ENCODE data around the gene HK3. TPM values are rescaled to one million over a fixed set of nuclear protein-coding genes. Genes with fewer than 3 reads are reported as not detected.

Gene HK3
- total RNA-seq, 1 donor from 2014 or later, result under 0.01 TPM

DNA sequence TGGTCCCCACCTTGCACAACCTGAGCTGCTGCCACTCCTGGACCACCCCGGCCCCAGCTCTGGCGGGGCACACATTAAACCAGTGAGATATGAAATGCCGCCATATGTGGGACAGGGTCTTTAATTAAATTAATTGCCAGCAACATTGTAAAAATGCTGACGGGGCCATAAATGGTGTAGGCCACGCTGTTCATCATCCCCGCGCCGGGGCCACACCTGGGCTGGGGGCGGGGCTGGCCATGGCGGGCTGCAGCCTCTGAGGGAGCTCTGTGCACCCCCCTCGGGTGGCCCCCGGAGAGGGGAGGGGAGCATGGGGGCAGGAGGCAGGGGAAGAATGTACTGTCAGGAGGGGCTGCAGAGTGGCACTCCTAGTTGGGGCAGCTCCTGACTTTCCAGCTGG lies 47.8 kb downstream of the HK3 start:
- no peak for DNase-seq (ENCODE audit: low read depth, low spot score)

DNA sequence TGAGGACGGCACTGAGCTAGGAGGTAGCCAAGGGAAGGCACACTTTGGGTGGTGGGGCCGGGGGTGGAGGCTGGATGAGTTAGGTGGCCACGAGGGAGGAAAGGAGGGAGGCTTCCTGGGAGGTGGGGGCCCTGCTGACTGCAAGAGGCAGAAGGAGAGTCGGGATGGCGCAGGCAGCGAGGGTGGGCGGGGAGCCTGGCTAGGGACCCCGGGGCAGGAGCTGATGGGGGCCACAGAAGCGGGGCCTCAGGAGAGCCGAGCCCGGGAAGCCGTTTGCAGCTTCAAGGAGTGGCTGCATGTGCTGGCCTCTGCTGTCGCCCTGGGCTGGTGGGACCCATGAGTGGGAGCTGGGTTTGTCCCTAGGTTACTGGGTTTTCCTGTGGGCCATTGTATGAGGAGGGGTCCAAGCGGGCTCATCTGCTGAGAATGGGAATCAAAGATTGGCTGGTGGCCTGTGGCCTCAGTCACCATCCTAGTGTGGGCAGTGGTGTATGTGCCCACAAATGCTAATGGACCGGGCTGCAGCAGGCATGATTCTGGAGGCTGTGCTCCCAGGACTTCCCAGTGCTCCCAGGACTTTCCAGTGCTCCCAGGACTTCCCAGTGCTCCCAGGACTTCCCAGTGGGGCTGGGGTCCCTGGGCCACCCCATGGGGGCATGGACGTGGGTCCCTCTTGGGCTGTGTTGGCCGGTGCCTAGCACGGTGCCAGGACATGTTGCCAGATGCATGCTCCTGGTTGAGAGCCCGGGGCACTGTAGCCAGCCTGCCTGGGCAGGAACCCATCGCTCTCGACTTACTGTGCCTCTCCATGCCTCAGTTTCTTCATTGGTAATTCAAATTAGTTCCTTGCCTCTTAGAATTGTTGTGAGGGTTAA lies 48.5 kb downstream of the HK3 start:
- DNase-seq (ENCODE audit: low read depth, low spot score), result no peak

DNA sequence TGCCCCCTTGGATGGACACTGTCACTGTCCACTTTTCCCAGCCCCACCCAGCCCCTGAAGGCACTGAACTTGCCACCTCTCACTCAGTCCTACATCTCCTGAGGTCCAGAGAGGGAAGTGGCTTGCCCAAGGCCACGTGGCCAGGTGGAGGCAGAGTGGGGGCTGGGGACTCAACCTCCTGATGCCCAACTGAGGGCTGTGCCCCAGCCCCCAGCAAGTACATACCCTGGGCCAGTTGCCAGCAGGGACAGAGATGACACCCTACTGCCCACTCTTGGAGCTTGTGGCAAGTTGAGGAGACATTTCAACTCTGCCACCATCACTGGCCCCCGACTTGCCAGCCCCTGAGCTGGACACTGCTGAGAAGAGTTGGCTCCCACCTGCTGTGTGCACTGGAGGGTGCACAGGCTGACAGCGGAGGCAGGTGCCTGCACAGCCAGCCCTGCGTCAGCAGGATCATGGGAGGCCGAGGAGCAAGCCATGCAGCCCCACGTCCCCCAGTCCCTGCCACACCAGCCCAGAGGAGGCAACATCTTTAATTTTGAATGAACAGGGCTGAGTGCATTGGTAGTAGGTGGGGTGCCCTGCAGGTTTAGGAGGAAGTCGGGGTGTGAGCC lies 49.4 kb downstream of the HK3 start:
- DNase-seq (ENCODE audit: low read depth, low spot score), result no peak

DNA sequence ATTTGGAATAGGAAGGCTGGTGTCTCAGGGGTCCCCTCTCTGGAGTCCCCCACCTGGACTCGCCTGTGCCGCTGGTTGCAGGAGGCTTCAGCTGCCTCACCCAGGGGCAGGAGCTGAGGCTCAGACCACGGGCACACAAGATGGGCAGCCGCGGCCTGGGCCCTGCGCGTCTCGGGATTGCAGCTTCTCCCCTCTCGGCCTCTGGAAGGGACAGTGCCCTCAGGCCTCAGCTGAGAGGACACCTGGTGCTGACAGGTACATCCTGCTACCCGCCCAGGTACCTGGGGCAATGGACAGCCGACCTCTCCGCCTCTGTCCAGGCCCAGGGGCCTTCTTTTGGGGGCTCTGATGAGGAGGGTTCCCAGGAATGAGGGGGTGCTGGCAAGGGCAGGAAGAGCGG lies 50.5 kb downstream of the HK3 start:
- DNase-seq (ENCODE audit: low read depth, low spot score), result no peak

DNA sequence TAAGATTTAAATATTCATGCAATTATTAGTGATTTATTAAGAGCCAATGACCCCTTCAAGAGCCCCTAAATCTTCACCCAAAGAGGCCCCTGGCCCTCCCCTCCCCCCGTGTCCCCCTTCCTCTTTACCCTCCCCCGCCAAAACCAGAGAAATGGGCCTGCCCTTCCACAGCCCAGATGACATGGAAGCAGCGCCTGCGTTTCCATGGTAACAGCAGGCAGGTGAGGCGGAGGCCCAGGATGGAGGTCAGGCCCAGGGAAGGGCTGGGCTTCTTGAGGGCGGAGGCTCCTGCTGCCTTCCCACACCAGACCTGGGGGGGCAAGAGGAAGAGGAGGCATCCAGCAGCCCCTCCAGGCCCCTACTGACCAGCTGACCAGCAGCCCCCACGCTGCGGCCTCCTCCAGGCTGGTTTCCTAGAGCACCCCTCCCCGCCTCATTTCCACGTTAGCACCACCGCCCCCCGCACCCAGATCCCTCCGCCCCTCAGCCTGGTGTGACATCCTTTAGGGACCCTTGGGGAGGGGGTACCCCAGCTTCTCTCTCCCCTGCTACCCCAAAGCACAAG lies 51.3 kb downstream of the HK3 start:
- no peak for DNase-seq (ENCODE audit: low read depth, low spot score)

DNA sequence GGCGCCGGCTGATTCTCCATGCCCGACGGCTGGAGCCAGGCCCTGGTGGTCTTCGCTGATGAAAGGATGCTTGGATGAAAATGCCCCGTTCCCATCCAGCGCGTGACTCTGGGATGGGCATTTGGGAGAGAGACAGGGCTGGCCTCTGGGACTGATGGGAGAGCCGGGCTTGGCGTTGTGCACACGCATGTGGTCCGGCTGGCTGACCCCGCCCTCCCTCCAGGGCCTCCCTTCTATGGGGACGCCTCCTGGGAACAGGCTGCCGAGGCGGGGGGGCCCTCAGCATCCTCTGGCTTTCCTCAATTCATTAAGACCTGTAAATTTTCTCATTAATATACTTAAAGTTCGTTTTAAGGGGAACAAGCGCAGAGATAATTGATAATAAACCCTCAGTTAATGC lies 52.0 kb downstream of the HK3 start:
- no peak for DNase-seq (ENCODE audit: low read depth, low spot score)

DNA sequence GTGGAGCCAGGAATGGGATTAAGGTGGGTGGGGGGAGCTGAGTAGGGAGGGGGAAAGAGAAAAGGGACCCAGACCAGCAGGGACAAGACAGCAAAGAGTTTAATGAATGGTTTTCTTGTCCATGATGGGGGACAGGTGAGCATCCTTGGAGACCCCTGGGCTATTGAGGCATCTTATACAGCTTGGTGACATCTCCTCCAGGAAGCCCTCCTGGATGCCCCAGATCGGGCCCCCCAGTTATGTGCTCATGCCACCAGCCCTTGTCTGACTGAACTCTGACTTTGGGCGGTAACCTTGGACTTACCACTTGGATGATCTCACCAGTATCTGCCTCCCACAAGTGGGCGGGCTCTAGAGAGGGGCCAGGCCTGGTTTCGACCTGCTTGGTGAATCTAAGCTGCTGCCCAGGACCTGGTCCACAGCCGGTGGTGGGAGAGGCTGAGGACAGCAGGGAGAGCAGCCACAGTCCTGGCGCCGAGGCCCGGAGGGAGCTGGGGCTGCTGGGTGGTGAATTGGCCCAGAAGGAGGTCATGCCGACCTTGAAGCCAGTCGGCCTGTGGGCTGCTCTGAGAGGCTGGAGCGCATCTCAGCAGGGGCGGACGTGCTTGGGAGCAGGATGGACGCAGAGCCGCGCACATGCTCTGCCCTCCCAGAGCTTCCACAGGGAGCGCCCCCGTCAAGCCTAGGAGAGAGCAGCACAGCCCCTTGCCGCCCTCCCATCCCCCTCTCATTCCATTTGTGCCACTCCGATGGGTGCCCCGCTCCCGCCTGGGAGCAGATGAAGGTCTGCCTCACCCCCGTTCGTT lies 52.6 kb downstream of the HK3 start:
- DNase-seq (ENCODE audit: low read depth, low spot score), result no peak

DNA sequence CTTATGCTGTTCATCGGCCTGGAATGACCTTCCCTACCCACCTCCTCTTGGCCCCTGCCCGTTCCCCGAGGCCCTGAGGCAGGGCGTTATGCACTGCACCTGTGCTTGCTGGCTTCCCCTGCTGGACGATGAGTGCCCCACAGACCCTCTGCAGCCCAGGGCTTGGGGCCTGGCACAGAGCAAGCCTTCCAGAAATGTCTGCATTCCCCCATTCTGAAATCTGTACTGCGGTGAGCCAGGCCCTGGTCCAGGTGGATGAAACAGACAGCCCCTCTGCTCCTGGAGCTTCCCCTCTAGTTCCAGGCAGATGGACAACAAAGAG lies 53.8 kb downstream of the HK3 start:
- no peak for DNase-seq (ENCODE audit: low read depth, low spot score)

DNA sequence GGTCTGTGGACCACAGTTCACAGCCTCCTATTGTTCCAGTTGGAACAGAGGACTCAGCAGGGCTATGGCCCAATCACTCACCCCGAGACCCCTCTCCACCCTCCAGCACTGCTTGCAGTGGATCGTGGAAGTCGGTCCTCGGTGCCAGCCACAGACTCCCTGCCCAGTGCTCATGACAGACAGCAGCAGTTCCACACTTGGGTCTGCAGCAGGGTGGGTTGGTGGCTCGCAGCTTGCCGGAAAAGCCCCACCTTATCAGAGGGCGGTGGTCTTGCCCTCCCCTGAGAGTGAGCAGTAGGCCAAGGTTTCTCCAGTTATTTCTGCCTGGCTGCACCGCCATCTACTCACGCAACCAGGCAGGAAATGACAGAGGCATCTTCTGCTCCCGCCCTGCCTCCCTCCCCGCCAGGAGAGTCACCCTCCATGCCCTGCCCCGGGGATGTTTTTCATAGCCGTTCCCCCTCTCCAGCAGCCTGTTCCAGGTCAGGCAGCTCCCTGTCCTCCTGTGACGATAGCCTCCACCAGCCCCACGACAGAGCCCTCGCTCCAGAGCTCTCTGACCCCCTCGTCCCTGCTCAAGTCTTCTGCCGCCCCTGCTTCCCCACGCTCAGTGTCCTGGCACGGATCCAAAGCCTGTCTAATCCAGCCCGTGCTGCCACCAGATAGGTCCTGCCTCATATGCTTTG lies 54.3 kb downstream of the HK3 start:
- DNase-seq (ENCODE audit: low read depth, low spot score), result no peak

DNA sequence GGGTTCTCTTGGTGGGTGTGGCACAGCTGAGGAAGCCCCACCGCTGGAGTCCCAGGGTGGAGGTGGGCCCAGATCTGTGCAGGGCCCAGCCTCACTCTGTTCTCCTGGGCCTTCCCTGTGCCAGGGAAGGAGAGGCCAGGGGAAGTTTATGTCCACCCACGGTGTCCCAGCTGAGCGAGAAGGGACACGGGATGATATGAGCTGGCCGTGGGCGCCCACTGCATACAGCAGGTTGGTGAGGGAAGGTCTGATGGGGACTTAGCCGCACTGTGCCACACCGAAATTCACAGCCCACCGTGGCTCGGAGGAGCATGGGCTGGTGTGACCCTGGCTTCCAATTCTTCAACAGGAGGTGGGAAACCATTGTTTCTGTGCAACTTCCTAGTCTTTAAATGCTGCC lies 54.9 kb downstream of the HK3 start:
- DNase-seq (ENCODE audit: low read depth, low spot score), result no peak

DNA sequence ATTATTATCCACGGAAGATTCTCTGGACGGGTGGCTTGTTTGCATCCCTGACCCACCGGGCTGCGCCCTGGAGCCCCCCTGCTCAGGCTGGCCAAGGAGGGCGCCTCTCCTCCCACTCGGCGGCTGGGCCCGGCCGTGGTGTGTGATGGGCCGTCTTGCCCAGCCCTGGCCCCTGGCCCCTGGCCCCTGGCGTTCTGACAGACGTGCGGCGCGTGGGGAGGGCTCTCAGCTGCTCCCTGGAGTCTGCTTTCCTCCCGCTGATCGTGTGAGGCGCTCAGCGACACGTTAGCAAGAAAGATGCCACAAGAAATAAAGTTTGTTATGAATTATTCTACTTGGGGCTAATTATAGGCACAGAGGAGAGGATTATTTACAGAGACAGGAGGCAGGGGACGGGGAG lies 55.5 kb downstream of the HK3 start:
- DNase-seq (ENCODE audit: low read depth, low spot score), result no peak

DNA sequence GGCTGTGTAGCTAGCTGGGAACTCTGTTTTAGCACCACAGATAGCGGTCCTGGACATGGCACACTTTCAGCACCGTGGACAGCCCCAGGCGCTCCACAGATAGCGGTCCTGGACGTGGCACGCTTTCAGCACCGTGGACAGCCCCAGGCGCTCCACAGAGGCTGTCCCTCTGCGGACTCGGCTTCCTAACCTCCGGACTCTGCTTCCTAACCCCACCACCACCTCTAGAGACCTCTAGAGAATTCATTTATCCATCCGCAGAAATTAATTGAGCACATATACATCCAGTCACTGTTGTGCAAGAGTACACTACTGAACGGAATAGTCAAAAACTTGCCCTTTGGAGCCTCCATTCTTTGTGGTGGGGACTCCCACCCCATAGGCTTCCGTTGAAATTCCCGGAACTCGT lies 61.4 kb downstream of the HK3 start:
- DNase-seq (ENCODE audit: low read depth, low spot score), result peak; percentile 56

DNA sequence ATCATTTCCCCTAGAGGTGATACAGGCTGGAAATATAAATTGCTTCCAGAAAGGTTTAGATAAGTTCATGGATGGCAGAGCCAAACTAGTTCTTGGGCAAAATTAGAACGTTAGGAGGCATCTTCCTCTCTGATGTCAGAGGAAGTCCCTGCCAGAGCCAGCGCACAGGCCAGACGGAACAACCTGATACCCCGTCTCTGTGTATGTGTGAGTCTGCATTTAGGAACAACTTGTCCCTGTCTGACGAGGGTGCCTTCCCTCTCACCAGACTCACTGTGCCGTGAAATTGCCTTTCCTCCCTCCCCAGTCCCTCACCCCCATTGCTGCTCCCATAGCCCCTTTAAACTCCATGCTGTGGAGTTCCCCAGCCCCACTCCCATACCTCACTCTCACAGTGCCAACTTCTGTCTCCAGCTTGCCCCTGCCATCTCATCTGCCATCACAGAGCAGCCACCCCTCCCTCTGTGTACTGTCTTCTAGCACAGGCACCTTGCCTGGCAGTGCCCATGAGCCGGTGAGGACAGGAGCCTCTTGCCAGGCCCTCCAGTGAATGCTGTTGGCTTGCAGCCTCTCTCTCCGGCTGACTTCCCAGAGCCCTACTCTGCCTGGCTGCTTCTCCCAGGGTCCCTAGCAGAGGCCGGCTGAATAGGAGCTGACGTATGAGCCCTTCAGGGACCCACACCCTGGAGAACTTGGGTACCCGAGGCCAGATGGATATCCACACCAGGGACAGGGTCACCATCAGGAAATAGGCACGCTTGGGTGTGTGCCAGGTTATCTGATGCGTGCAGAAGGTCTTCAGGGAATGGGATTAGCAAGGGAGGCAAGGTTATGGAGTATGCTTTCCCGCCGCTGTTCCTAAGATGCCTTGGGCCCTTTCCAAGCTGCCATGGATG lies 62.1 kb downstream of the HK3 start:
- no peak for DNase-seq (ENCODE audit: low read depth, low spot score)

DNA sequence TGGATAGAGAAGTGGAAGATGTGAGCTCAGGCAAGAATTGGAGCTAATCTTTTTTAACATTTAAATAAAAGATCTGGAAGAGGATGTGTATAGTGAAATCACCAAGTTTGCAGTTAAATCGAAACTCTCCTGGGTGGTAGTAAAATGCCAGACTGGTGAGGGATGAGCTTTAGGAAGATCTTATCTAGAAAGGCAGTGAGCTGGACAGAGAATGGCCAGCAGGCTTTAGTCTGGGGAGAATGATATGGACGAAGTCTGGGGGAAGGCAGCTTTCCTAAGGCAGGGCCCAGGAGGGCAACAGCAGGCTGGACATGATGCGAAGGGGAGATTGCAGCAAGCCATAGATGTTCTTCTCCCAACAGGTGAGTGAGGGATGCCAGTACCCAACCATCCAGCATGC lies 63.2 kb downstream of the HK3 start:
- DNase-seq (ENCODE audit: low read depth, low spot score), result no peak

DNA sequence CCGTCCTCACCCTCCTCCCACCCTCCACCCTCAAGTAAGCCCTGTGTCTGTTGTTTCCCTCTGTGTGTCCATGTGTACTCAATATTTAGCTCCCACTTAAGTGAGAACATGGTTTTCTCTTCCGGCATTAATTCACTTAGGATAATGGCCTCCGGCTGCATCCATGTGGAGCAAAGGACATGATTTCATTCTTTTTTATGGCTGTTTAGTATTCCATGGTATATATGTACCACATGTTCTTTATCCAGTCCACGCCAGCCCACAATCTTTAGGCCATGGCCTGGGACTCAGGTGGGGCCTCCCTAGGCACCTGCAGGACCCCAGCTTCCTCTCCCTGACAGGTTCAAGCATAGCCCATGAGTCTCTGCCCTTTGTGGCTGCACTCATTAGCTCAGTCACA lies 65.9 kb downstream of the HK3 start:
- no peak for DNase-seq (ENCODE audit: low read depth, low spot score)

DNA sequence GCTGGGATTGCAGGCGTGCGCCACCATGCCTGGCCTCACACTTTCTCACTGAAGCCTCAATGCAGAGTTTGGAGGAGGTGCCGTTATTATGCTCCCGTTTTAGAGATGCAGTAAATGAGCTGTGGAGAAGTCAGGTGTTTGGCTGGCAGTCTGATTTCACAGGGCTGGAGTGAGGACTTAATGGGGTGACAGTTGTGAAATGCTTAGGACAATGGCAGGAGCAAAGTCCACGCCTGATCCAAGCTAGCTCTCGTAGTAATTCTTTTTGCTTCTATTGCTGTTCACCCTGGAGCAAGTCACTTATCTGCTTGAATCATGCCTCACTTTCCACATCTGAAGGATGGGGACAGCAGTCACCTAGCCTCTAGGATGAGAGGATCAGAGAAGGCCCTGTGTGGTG lies 67.0 kb downstream of the HK3 start:
- no peak for DNase-seq (ENCODE audit: low read depth, low spot score)

DNA sequence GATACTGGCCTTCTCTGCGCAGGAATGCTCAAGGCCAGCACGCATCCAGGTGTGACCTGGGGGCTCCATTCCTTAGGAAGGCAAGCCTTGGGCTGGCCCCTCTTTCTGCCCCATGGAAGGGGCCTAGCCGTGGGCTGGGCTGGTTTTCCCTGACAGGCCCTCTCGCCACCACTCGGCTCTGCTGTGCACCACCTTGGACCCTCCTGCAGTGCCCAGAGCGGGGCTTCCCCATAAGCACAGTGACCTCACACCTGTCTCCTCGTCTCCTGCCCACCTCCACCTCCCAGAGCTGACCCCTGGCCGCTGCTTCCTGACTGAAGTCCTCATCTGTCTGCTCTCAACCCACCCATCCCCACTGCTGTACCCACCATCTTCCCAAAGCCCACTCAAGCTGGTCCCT lies 67.7 kb downstream of the HK3 start:
- no peak for DNase-seq (ENCODE audit: low read depth, low spot score)

DNA sequence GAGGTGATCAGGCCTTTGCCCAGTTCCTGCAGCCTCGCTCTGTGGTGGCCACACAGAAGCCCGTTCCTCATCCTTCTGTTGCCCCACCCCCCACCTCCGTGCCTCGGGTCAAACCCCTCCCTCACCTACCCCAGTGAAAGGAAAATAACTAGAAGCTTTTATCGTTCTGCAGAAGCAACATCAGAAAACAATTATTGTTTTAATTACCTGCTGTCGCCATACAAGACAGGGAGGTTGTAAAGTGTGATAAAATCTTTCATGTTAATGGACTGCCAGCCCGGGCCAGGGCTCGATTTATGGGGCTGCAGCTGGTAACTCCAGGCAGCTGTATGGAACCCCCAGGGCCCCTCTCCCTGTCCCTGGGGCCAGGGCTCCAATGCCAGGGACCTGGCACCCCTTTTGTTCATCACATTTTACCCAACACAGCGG lies 68.1 kb downstream of the HK3 start:
- DNase-seq (ENCODE audit: low read depth, low spot score), result no peak
